ENCODE results near the gene PRG2.

- no peak for TF ChIP-seq EZH2 (IDR thresholded peaks at IDR 0.05; ENCODE audit: borderline replicate concordance)
- no peak for TF ChIP-seq CTCF (IDR thresholded peaks at IDR 0.05; ENCODE audit: poor library complexity)
These were observed 47.7 kb downstream of the PRG2 start for GRCh38 chr11:57342702-57343101.
